GM21529 (cell line): Measurements from ENCODE around the gene C20orf141.
"Not testable (repeated sequence)": the region's sequence is repeated elsewhere in the genome, so short reads cannot be mapped to it uniquely, and the experiment has no call there.

Experiments
- ATAC-seq: cut with Tn5 transposase; IDR thresholded peaks from one replicate; pipeline ENCODE4 v1.9.1; 2021; ENCODE audit not compliant: unreplicated experiment

The C20orf141 gene

GRCh38 chr20:2799688-2800520 is 14.9 kb upstream of the C20orf141 start:
- ATAC-seq, result no peak

- peak; percentile 61 for ATAC-seq
Observed at GRCh38 chr20:2800521-2801285, 14.1 kb upstream of the C20orf141 start, which contains the start of gene CPXM1. TSS of gene CPXM1 (minus strand) at chr20:2800627. CDS start at chr20:2800572, 55 bp downstream.

- ATAC-seq, result peak; percentile 10
Observed at GRCh38 chr20:2801286-2801728, 13.5 kb upstream of the C20orf141 start.

GRCh38 chr20:2804041-2804828 is 10.6 kb upstream of the C20orf141 start:
- no peak for ATAC-seq

- ATAC-seq, result no peak
Observed at GRCh38 chr20:2804852-2805688, 9.7 kb upstream of the C20orf141 start.

- no peak for ATAC-seq
Observed at GRCh38 chr20:2805689-2806350, 9.0 kb upstream of the C20orf141 start.

GRCh38 chr20:2806351-2806701 is 8.5 kb upstream of the C20orf141 start:
- ATAC-seq, result no peak

- ATAC-seq, result no peak
Observed at GRCh38 chr20:2807019-2807418, 7.8 kb upstream of the C20orf141 start.

GRCh38 chr20:2807929-2808328 is 6.9 kb upstream of the C20orf141 start:
- ATAC-seq, result not testable (repeated sequence)

- ATAC-seq, result no peak
Observed at GRCh38 chr20:2809690-2810089, 5.1 kb upstream of the C20orf141 start.

GRCh38 chr20:2812189-2812588 is 2.6 kb upstream of the C20orf141 start:
- no peak for ATAC-seq

- ATAC-seq, result no peak
Observed at GRCh38 chr20:2814076-2814475, 711 bp upstream of the C20orf141 start.

GRCh38 chr20:2815242-2815900 is 584 bp downstream of the C20orf141 start:
- ATAC-seq, result no peak

- ATAC-seq, result no peak
Observed at GRCh38 chr20:2816030-2816582, 1.3 kb downstream of the C20orf141 start, which contains the start of gene TMEM239. TSS of gene TMEM239 (plus strand) at chr20:2816364. CDS start at chr20:2816555, 191 bp downstream.

- ATAC-seq, result no peak
Observed at GRCh38 chr20:2816583-2817340, 2.0 kb downstream of the C20orf141 start.

GRCh38 chr20:2817341-2817726 is 2.5 kb downstream of the C20orf141 start:
- no peak for ATAC-seq

GRCh38 chr20:2817891-2818595 is 3.3 kb downstream of the C20orf141 start:
- no peak for ATAC-seq
